ENCODE data around the gene ZNF726. TPM values are rescaled to one million over a fixed set of nuclear protein-coding genes. Genes with fewer than 3 reads are reported as not detected.

ZNF726 gene
- total RNA-seq = 2.0 and 2.7 TPM in 2 replicates

DNA sequence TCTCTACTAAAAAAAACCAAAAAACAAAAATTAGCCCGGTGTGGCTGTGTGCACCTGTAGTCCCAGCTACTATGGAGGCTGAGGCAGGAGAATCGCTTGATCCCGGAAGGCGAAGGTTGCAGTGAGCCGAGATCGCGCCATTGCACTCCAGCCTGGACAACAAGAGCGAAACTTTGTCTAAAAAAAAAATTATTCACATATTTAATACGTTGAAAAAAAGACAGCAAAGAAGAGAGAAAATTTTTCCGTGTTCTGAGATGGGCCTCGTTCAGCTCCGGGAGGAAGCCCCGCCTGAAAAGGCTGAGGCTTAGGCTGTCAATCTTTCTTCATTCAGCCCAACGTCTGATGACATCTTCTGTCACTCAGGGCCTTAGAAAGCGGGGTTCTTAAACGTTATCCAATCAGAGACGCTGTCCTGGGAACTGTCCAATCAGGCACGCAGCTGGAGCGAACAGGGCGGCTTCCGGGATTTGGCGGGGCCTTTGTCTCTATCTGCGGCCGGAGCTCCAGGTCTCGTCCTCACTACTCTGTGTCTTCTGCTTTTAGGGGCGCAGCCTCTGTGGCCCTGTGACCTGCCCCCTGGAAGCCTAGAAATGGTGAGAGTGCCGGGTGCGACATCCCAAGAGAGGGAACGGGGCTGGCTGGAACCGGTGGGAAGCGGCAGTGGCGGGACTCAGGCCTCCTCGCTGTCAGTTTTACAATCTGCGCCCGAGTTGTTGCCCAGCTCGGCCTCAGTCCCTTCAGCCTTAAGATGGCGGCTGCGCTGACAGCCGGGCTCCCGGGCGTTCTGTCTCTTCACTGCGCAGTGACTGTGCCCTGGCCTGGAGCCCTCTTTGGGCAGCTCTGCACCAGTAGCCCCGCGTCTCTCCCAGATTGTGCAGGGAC, at the start of gene ZNF726:
TSS of gene ZNF726 (plus strand) at position 485 of the 885 bp plus-strand sequence. CDS start at position 594, 109 bp downstream.

Other genes with a start within 250 kb of the ZNF726 start
- gene ZNF675, start 227.7 kb upstream of the ZNF726 start, total RNA-seq = 7.4 and 10.1 TPM in 2 replicates
- gene ZNF681, start 156.0 kb upstream of the ZNF726 start, total RNA-seq = 0.87 and 1.5 TPM in 2 replicates
- gene ZNF254, start 172.3 kb downstream of the ZNF726 start, total RNA-seq = 17.3 and 18.5 TPM in 2 replicates